SK-N-SH treated with all-trans-retinoic acid at 6 μM for 48 hours (cell line): Measurements from ENCODE around the gene INHBB.

Experiments
- ARNTL ChIP-seq: fragments of 450-650 bp; formaldehyde crosslinking; IDR thresholded peaks from 2 replicates; pipeline ENCODE4 v1.5.0; 2020; ENCODE audit warnings: low read depth, mild to moderate bottlenecking, moderate library complexity, borderline replicate concordance
- BACH2 ChIP-seq: fragments of 250-450 bp; sonication (Bioruptor Pico); IDR thresholded peaks from 2 replicates; pipeline ENCODE4 v1.9.0; 2021; ENCODE audit warnings: mild to moderate bottlenecking, borderline replicate concordance
- CREB5 ChIP-seq: fragments of 250-450 bp; sonication (Bioruptor Pico); IDR thresholded peaks from 2 replicates; pipeline ENCODE4 v1.5.1; 2020; ENCODE audit warnings: low read depth, mild to moderate bottlenecking, moderate library complexity
- ESRRG ChIP-seq: fragments of 250-450 bp; sonication (Bioruptor Pico); IDR thresholded peaks from 2 replicates; pipeline ENCODE4 v1.6.1; 2021; ENCODE audit warnings: mild to moderate bottlenecking
- ISL1 ChIP-seq: fragments of 250-450 bp; sonication (Bioruptor Pico); IDR thresholded peaks from 2 replicates; pipeline ENCODE4 v2.1.2; 2022; ENCODE audit warnings: mild to moderate bottlenecking, moderate library complexity
- OSR1 ChIP-seq: fragments of 250-450 bp; sonication (Bioruptor Pico); IDR thresholded peaks from 2 replicates; pipeline ENCODE4 v1.8.0; 2022; ENCODE audit warnings: moderate library complexity, mild to moderate bottlenecking, inconsistent platforms
- PATZ1 ChIP-seq: fragments of 250-450 bp; sonication (Bioruptor Pico); IDR thresholded peaks from 2 replicates; pipeline ENCODE4 v1.8.0; 2020; ENCODE audit warnings: mild to moderate bottlenecking, moderate library complexity, borderline replicate concordance
- ZFP3 ChIP-seq: fragments of 250-450 bp; sonication (Bioruptor Pico); IDR thresholded peaks from 2 replicates; pipeline ENCODE4 v1.5.0; 2020; ENCODE audit warnings: mild to moderate bottlenecking, moderate library complexity
- ZNF8 ChIP-seq: fragments of 450-650 bp; formaldehyde crosslinking; IDR thresholded peaks from 2 replicates; pipeline ENCODE4 v1.5.0; 2020; ENCODE audit warnings: mild to moderate bottlenecking, moderate library complexity

- TF ChIP-seq CREB5 (CRISPR knock-in tag) = no peak
- TF ChIP-seq OSR1 (CRISPR knock-in tag) = no peak
- no peak for TF ChIP-seq ZFP3 (CRISPR knock-in tag)
- no peak for TF ChIP-seq ZNF8 (CRISPR knock-in tag)
- TF ChIP-seq ISL1 (CRISPR knock-in tag) = no peak
- TF ChIP-seq PATZ1 (CRISPR knock-in tag) = no peak
- TF ChIP-seq BACH2 (CRISPR knock-in tag) = no peak
- no peak for TF ChIP-seq ESRRG (CRISPR knock-in tag)
- TF ChIP-seq ARNTL (CRISPR knock-in tag) = no peak
Observed at GRCh38 chr2:120383191-120383590, 37.3 kb downstream of the INHBB start.
